SK-N-SH (cell line): ENCODE results near the gene NKAIN1. TPM values are rescaled to one million over a fixed set of nuclear protein-coding genes. Genes with fewer than 3 reads are reported as not detected.

Experiments
- CTCF ChIA-PET: fragments of 300-600, 350-600 bp; formaldehyde crosslinking; extraction: SDS; loops from one replicate; lab custom pipeline; 2021; lab: Yijun Ruan, JAX
- POLR2A ChIA-PET: fragments of 350-600 bp; sonication (Branson Sonifier 250); formaldehyde crosslinking; extraction: SDS; loops from one replicate; lab custom pipeline; 2020; ENCODE audit warnings: antibody characterized with exemption, inconsistent platforms; lab: Yijun Ruan, JAX
- DNase-seq: peaks from one replicate; pipeline ENCODE4 v3.0.0; 2012
- H2AFZ ChIP-seq: fragments of 200-600 bp; sonication (generic); 2 replicates; pipeline ENCODE4 v1.8.1; 2016; ENCODE audit warnings: antibody characterized with exemption, mild to moderate bottlenecking, low read depth
- H3F3A ChIP-seq: fragments of 200-600 bp; sonication (generic); replicated peaks from 2 replicates; pipeline ENCODE3; 2016; ENCODE audit warnings: antibody characterized with exemption, mild to moderate bottlenecking; ENCODE audit not compliant: insufficient read depth
- H3K27ac ChIP-seq, 2 experiments: fragments of 200-500 bp in 1 of 2; fragments of 200-600 bp in 1 of 2; sonication (Bioruptor generic) in 1 of 2; sonication (generic), shearing (Covaris generic) in 1 of 2; 2 replicates each; pipeline versions ENCODE4 v1.5.1 to v1.6.1; 2014 to 2016; ENCODE audit warnings: low read depth in 2 of 2, inconsistent platforms in 1 of 2, low read length in 1 of 2, mild to moderate bottlenecking in 1 of 2, mixed read lengths in 1 of 2
- H3K27me3 ChIP-seq: fragments of 200-600 bp; sonication (generic), shearing (Covaris generic); 2 replicates; pipeline ENCODE4 v1.6.1; 2016; ENCODE audit warnings: mixed run types; ENCODE audit not compliant: insufficient read depth
- H3K36me3 ChIP-seq, 2 experiments: fragments of 200-500 bp in 1 of 2; fragments of 200-600 bp in 1 of 2; sonication (Bioruptor generic) in 1 of 2; sonication (generic) in 1 of 2; replicated peaks in 1 of 2; 2 replicates each; pipeline versions ENCODE3 to v1.5.1; 2014 to 2016; ENCODE audit warnings: low read length in 1 of 2, mild to moderate bottlenecking in 1 of 2; ENCODE audit not compliant: insufficient read depth in 2 of 2, control insufficient read depth in 1 of 2
- H3K4me1 ChIP-seq, 2 experiments: fragments of 200-500 bp in 1 of 2; fragments of 200-600 bp in 1 of 2; sonication (Bioruptor generic) in 1 of 2; sonication (generic), shearing (Covaris generic) in 1 of 2; 2 replicates each; pipeline versions ENCODE4 v1.5.1 to v1.6.1; 2014 to 2016; ENCODE audit warnings: low read depth in 1 of 2, low read length in 1 of 2, mixed run types in 1 of 2; ENCODE audit not compliant: insufficient read depth in 2 of 2, control insufficient read depth in 1 of 2
- H3K4me2 ChIP-seq: fragments of 200-600 bp; sonication (generic), shearing (Covaris generic); 2 replicates; pipeline ENCODE4 v1.6.1; 2017; ENCODE audit warnings: mixed run types
- H3K4me3 ChIP-seq, 2 experiments: fragments of 200-500 bp in 1 of 2; fragments of 200-600 bp in 1 of 2; sonication (Bioruptor generic) in 1 of 2; sonication (generic), shearing (Covaris generic) in 1 of 2; 2 replicates each; pipeline versions ENCODE4 v1.5.1 to v1.8.1; 2014 to 2016; ENCODE audit warnings: low read depth in 2 of 2, inconsistent platforms in 1 of 2, low read length in 1 of 2, mild to moderate bottlenecking in 1 of 2, mixed read lengths in 1 of 2, moderate library complexity in 1 of 2
- H3K79me2 ChIP-seq: fragments of 200-600 bp; sonication (generic); 2 replicates; pipeline ENCODE4 v1.8.1; 2017; ENCODE audit warnings: mild to moderate bottlenecking; ENCODE audit not compliant: insufficient read depth
- H3K9ac ChIP-seq: fragments of 200-600 bp; sonication (generic); 2 replicates; pipeline ENCODE4 v1.6.1; 2017; ENCODE audit warnings: mixed run types
- H3K9me2 ChIP-seq: fragments of 200-600 bp; sonication (generic); 2 replicates; pipeline ENCODE4 v1.6.1; 2017; ENCODE audit warnings: mixed run types
- H3K9me3 ChIP-seq: fragments of 200-600 bp; sonication (generic); 2 replicates; pipeline ENCODE4 v1.6.1; 2017; ENCODE audit warnings: mixed run types, mild to moderate bottlenecking, moderate library complexity
- H4K20me1 ChIP-seq: fragments of 200-600 bp; sonication (generic); 2 replicates; pipeline ENCODE4 v1.6.1; 2017; ENCODE audit warnings: mild to moderate bottlenecking, mixed run types; ENCODE audit not compliant: insufficient read depth
- CHD2 ChIP-seq: fragments of 150-350 bp; IDR thresholded peaks from 2 replicates; pipeline ENCODE4 v1.6.1; 2018; ENCODE audit warnings: low read length; ENCODE audit not compliant: partially characterized antibody
- ELF1 ChIP-seq: IDR thresholded peaks from 2 replicates; pipeline ENCODE4 v1.4.0; 2012
- EP300 ChIP-seq, 2 experiments: IDR thresholded peaks; 2 replicates each; pipeline versions ENCODE4 v1.4.0 to v1.6.1; 2012; ENCODE audit warnings: borderline replicate concordance in 1 of 2, low read depth in 1 of 2, low read length in 1 of 2
- FOXJ3 ChIP-seq: sonication (generic); formaldehyde crosslinking; IDR thresholded peaks from 2 replicates; pipeline ENCODE4 v1.5.1; 2020; ENCODE audit warnings: mild to moderate bottlenecking, missing genetic modification reagents
- FOXM1 ChIP-seq: IDR thresholded peaks from 2 replicates; pipeline ENCODE4 v1.4.0; 2012; ENCODE audit warnings: low read depth, mild to moderate bottlenecking
- GATA2 ChIP-seq: sonication (generic); formaldehyde crosslinking; IDR thresholded peaks from 2 replicates; pipeline ENCODE4 v1.5.0; 2020; ENCODE audit warnings: mild to moderate bottlenecking, missing genetic modification reagents
- MXI1 ChIP-seq: IDR thresholded peaks from 2 replicates; pipeline ENCODE4 v1.6.1; 2012; ENCODE audit warnings: mild to moderate bottlenecking, low read depth, low read length, improper control_type of control experiment
- POLR2AphosphoS5 ChIP-seq: IDR thresholded peaks from 2 replicates; pipeline ENCODE4 v1.6.1; 2012; ENCODE audit warnings: low read depth, low read length
- RAD21 ChIP-seq: IDR thresholded peaks from 2 replicates; pipeline ENCODE4 v1.6.1; 2012; ENCODE audit warnings: mild to moderate bottlenecking, low read length
- RCOR1 ChIP-seq: fragments of 150-350 bp; IDR thresholded peaks from 2 replicates; pipeline ENCODE4 v1.6.1; 2017; ENCODE audit warnings: antibody characterized with exemption, low read length
- REST ChIP-seq: IDR thresholded peaks from 2 replicates; pipeline ENCODE4 v1.6.1; 2012; ENCODE audit warnings: mild to moderate bottlenecking, low read depth, low read length, moderate library complexity
- RFX5 ChIP-seq: IDR thresholded peaks from 2 replicates; pipeline ENCODE4 v1.6.1; 2012; ENCODE audit warnings: mild to moderate bottlenecking, improper control_type of control experiment, low read length
- SIN3A ChIP-seq: IDR thresholded peaks from 2 replicates; pipeline ENCODE4 v1.6.1; 2012; ENCODE audit warnings: low read depth, mild to moderate bottlenecking, low read length, moderate library complexity, borderline replicate concordance
- SMC3 ChIP-seq: IDR thresholded peaks from 2 replicates; pipeline ENCODE4 v1.6.1; 2012; ENCODE audit warnings: low read depth, low read length, improper control_type of control experiment
- TCF12 ChIP-seq: IDR thresholded peaks from 2 replicates; pipeline ENCODE4 v1.4.0; 2012
- ZBTB33 ChIP-seq: IDR thresholded peaks from 2 replicates; pipeline ENCODE4 v1.4.0; 2012; ENCODE audit warnings: low read depth, borderline replicate concordance
- WGBS: methylation state at CpG from one replicate; pipeline ENCODE4 v1.1.6; 2017; ENCODE audit warnings: low lambda C conversion rate; 5-methylcytosine and 5-hydroxymethylcytosine counted together
- polyA plus RNA-seq, 3 experiments: library from polyadenylated mRNA; depleted of rRNA; stranded (reverse); fragments of >200 nt; gene quantifications; 2 replicates each; pipeline ENCODE4 v1.2.3, GENCODE V29; 2012

Gene NKAIN1
- polyA plus RNA-seq, 1 of the 3 experiments (the other 2 are of a cell fraction): 0.54 TPM

- Histone ChIP-seq H3K9me3 (no peaks in the 10 kb centered on the region), H3K36me3 (no peaks in the 10 kb centered on the region), H3K27ac (peak overlapping the region in 1 of 2 experiments; percentile 18; a peak in 1 of 4 replicates), H3F3A (no peaks in the 10 kb centered on the region), H3K79me2 (no peaks in the 10 kb centered on the region), H3K4me1 (peaks cover 0 to 26% of the 10 kb centered on the region in 2 experiments; a peak in 1 of 4 replicates), H2AFZ (no peak overlapping the region), H3K9ac (no peak overlapping the region), H3K9me2 (no peaks in the 10 kb centered on the region), H3K4me2 (no peak overlapping the region), H3K4me3 (no peak overlapping the region), H4K20me1 (no peaks in the 10 kb centered on the region), H3K27me3 (peaks cover 5% of the 10 kb centered on the region; the same call in 1 of the 2 replicates)
- TF ChIP-seq RCOR1: peak; percentile 82
- peak in 1 of 2 experiments; percentile 44; a peak in 1 of 4 replicates for TF ChIP-seq EP300 (IDR thresholded peaks at IDR 0.05; ENCODE audit: borderline replicate concordance in 1 of 2, low read depth in 1 of 2, low read length in 1 of 2)
- peak; percentile 34 for TF ChIP-seq GATA2
- peak; percentile 43; the same call in 1 of the 2 replicates for TF ChIP-seq RFX5
- peak; percentile 56 for TF ChIP-seq FOXJ3 (CRISPR knock-in tag)
- no peak for TF ChIP-seq POLR2AphosphoS5
- TF ChIP-seq MXI1: peak; percentile 76; the same call in 1 of the 2 replicates
- TF ChIP-seq ZBTB33: no peak
- peak; percentile 79 for DNase-seq
- POLR2A ChIA-PET: no interaction called here
- 54% methylated on average over 4 of the region's 5 CpGs for WGBS
- CTCF ChIA-PET: interaction anchor here (1.0 to 1.6 kb wide), 5 partner anchors 9 to 44 kb away, joined by 3 to 7 read pairs (median 4); no protein-coding TSS in a partner anchor
Observed at GRCh38 chr1:31227891-31228568, 11.7 kb downstream of the NKAIN1 start.

- Histone ChIP-seq H4K20me1 (no peaks in the 10 kb centered on the region), H3K9ac (no peak overlapping the region), H3K27ac (no peak overlapping the region), H3K4me3 (no peak overlapping the region), H3F3A (no peaks in the 10 kb centered on the region), H3K9me2 (no peaks in the 10 kb centered on the region), H3K27me3 (peaks cover 5% of the 10 kb centered on the region; the same call in 1 of the 2 replicates), H3K4me1 (peaks cover 0 to 36% of the 10 kb centered on the region in 2 experiments; a peak in 1 of 4 replicates), H3K79me2 (no peaks in the 10 kb centered on the region), H3K4me2 (no peak overlapping the region), H2AFZ (no peak overlapping the region), H3K36me3 (no peaks in the 10 kb centered on the region), H3K9me3 (no peaks in the 10 kb centered on the region)
- CTCF ChIA-PET: interaction anchor here (1.6 to 2.9 kb wide), 2 partner anchors 40 to 43 kb away, joined by 3 to 11 read pairs; no protein-coding TSS in a partner anchor
- WGBS: 57% methylated on average over 9 of the region's 9 CpGs
- DNase-seq: no peak
- POLR2A ChIA-PET: no interaction called here
- TF ChIP-seq FOXM1 (no peak), ELF1 (no peak), RAD21 (no peak), POLR2AphosphoS5 (no peak), CHD2 (no peak), SIN3A (no peak), EP300 (IDR thresholded peaks at IDR 0.05; ENCODE audit: borderline replicate concordance in 1 of 2, low read depth in 1 of 2, low read length in 1 of 2) (no peak), REST (no peak), TCF12 (no peak), SMC3 (no peak)
Observed at GRCh38 chr1:31224068-31224467, 15.6 kb downstream of the NKAIN1 start.
